Midbrain (tissue), 1 donor: ENCODE results near the gene CKM.
"Not testable (repeated sequence)": the region's sequence is repeated elsewhere in the genome, so short reads cannot be mapped to it uniquely, and the experiment has no call there.

Experiments
- DNase-seq: peaks from one replicate; lab custom pipeline; 2025; lab: John Stamatoyannopoulos, UW

Gene CKM

GRCh38 chr19:45320997-45321775, 1.5 kb downstream of the CKM start:
- no peak for DNase-seq

- DNase-seq, result no peak
These were observed 7.4 kb downstream of the CKM start for GRCh38 chr19:45315304-45315703.

- no peak for DNase-seq
These were observed 7.9 kb downstream of the CKM start for GRCh38 chr19:45314708-45315245.

- not testable (repeated sequence) for DNase-seq
These were observed 10.4 kb downstream of the CKM start for GRCh38 chr19:45312285-45312684.

GRCh38 chr19:45311621-45312020, 11.1 kb downstream of the CKM start:
- no peak for DNase-seq

- DNase-seq, result not testable (repeated sequence)
These were observed 13.4 kb downstream of the CKM start for GRCh38 chr19:45309322-45309721.

- no peak for DNase-seq
These were observed 15.3 kb downstream of the CKM start for GRCh38 chr19:45307361-45307760.

GRCh38 chr19:45306518-45307027, 16.1 kb downstream of the CKM start:
- DNase-seq, result no peak

- no peak for DNase-seq
These were observed 16.6 kb downstream of the CKM start for GRCh38 chr19:45306040-45306439.

- no peak for DNase-seq
These were observed 17.3 kb downstream of the CKM start for GRCh38 chr19:45305421-45305820.

- DNase-seq, result no peak
These were observed 17.7 kb downstream of the CKM start for GRCh38 chr19:45305007-45305406.

- DNase-seq, result no peak
These were observed 18.3 kb downstream of the CKM start for GRCh38 chr19:45304141-45304926.

- DNase-seq, result no peak
These were observed 19.2 kb downstream of the CKM start for GRCh38 chr19:45303269-45304060.

- DNase-seq, result no peak
These were observed 20.3 kb downstream of the CKM start for GRCh38 chr19:45302416-45302815.

- no peak for DNase-seq
These were observed 23.0 kb downstream of the CKM start for GRCh38 chr19:45299719-45300118.

- DNase-seq, result no peak
These were observed 24.4 kb downstream of the CKM start for GRCh38 chr19:45298264-45298663.

GRCh38 chr19:45297674-45298073, 25.0 kb downstream of the CKM start:
- DNase-seq, result no peak

GRCh38 chr19:45296355-45296754, 26.3 kb downstream of the CKM start:
- DNase-seq, result no peak

GRCh38 chr19:45295873-45296272, 26.8 kb downstream of the CKM start:
- DNase-seq, result no peak

- DNase-seq, result peak; percentile 59
These were observed 28.2 kb downstream of the CKM start for GRCh38 chr19:45294291-45295029.

- no peak for DNase-seq
These were observed 29.0 kb downstream of the CKM start for GRCh38 chr19:45293682-45294081.
